HepG2 (cell line): ENCODE data around the gene ESRP2. TPM values are rescaled to one million over a fixed set of nuclear protein-coding genes. Genes with fewer than 3 reads are reported as not detected.
A peak's percentile ranks its signal among the peaks of the same experiment; 100 is the strongest.

Source experiments
- CAMTA2 ChIP-seq: sonication (generic); formaldehyde crosslinking; IDR thresholded peaks from 2 replicates; pipeline ENCODE4 v1.4.0; 2020; ENCODE audit warnings: mild to moderate bottlenecking, missing genetic modification reagents, borderline replicate concordance
- CENPX ChIP-seq: sonication (generic); formaldehyde crosslinking; IDR thresholded peaks from 2 replicates; pipeline ENCODE4 v1.9.0; 2021; ENCODE audit warnings: mild to moderate bottlenecking, missing genetic modification reagents, moderate library complexity
- HMGA1 ChIP-seq: sonication (generic); formaldehyde crosslinking; conservative IDR thresholded peaks from 2 replicates; pipeline ENCODE4 v1.4.0; 2020; ENCODE audit warnings: missing genetic modification reagents
- HOXA3 ChIP-seq: sonication (generic); formaldehyde crosslinking; IDR thresholded peaks from 2 replicates; pipeline ENCODE4 v1.5.0; 2020; ENCODE audit warnings: missing genetic modification reagents
- RBM39 ChIP-seq: fragments of 200-400 bp; formaldehyde crosslinking; IDR thresholded peaks from one replicate; pipeline ENCODE4 v1.6.1; 2018; ENCODE audit warnings: antibody characterized with exemption, mild to moderate bottlenecking, low read depth, low read length; ENCODE audit not compliant: poor library complexity, severe bottlenecking
- SAFB2 ChIP-seq: sonication (generic); formaldehyde crosslinking; IDR thresholded peaks from 2 replicates; pipeline ENCODE4 v1.5.1; 2020; ENCODE audit warnings: missing genetic modification reagents, low read depth, mild to moderate bottlenecking, borderline replicate concordance
- SIN3A ChIP-seq: IDR thresholded peaks from 2 replicates; pipeline ENCODE4 v1.6.1; 2011; ENCODE audit warnings: low read depth, mild to moderate bottlenecking, control low read depth, low read length, borderline replicate concordance
- SRSF9 ChIP-seq: fragments of 200-400 bp; formaldehyde crosslinking; IDR thresholded peaks from 2 replicates; pipeline ENCODE4 v1.6.1; 2018; ENCODE audit warnings: borderline replicate concordance, mild to moderate bottlenecking, low read depth, low read length; ENCODE audit not compliant: insufficient read depth, poor library complexity, severe bottlenecking
- ZBTB21 ChIP-seq: sonication (generic); formaldehyde crosslinking; IDR thresholded peaks from 2 replicates; pipeline ENCODE4 v1.4.0; 2020; ENCODE audit warnings: missing genetic modification reagents
- ZBTB7A ChIP-seq: sonication (generic); formaldehyde crosslinking; IDR thresholded peaks from 2 replicates; pipeline ENCODE4 v1.8.0; 2022; ENCODE audit warnings: mild to moderate bottlenecking, missing genetic modification reagents
- ZIK1 ChIP-seq: sonication (generic); formaldehyde crosslinking; IDR thresholded peaks from 2 replicates; pipeline ENCODE4 v1.5.0; 2020; ENCODE audit warnings: mild to moderate bottlenecking, low read depth, missing genetic modification reagents, borderline replicate concordance
- ZNF17 ChIP-seq: sonication (generic); formaldehyde crosslinking; IDR thresholded peaks from 2 replicates; pipeline ENCODE4 v1.5.0; 2020; ENCODE audit warnings: mild to moderate bottlenecking, missing genetic modification reagents
- ZNF235 ChIP-seq: sonication (generic); formaldehyde crosslinking; IDR thresholded peaks from 2 replicates; pipeline ENCODE4 v1.8.1; 2023; ENCODE audit warnings: mild to moderate bottlenecking, missing genetic modification reagents, borderline replicate concordance
- ZNF547 ChIP-seq: sonication (generic); formaldehyde crosslinking; IDR thresholded peaks from 2 replicates; pipeline ENCODE4 v1.5.1; 2020; ENCODE audit warnings: mild to moderate bottlenecking, missing genetic modification reagents
- ZNF550 ChIP-seq: sonication (generic); formaldehyde crosslinking; IDR thresholded peaks from 2 replicates; pipeline ENCODE4 v1.4.0; 2020; ENCODE audit warnings: mild to moderate bottlenecking, missing genetic modification reagents, borderline replicate concordance
- ZNF552 ChIP-seq: sonication (generic); formaldehyde crosslinking; IDR thresholded peaks from 2 replicates; pipeline ENCODE4 v1.9.0; 2022; ENCODE audit warnings: missing genetic modification reagents, mild to moderate bottlenecking, borderline replicate concordance
- ZNF558 ChIP-seq: sonication (generic); formaldehyde crosslinking; IDR thresholded peaks from 2 replicates; pipeline ENCODE4 v1.9.0; 2022; ENCODE audit warnings: mild to moderate bottlenecking, missing genetic modification reagents, borderline replicate concordance
- ZNF572 ChIP-seq: sonication (generic); formaldehyde crosslinking; IDR thresholded peaks from 2 replicates; pipeline ENCODE4 v1.5.1; 2020; ENCODE audit warnings: mild to moderate bottlenecking, missing genetic modification reagents
- polyA plus RNA-seq, 8 experiments: library from polyadenylated mRNA; depleted of rRNA in 3 of 8; stranded (reverse) in 7 of 8; unstranded in 1 of 8; fragments of >200 nt; fragmentation: Illumina TruSeq in 4 of 8; extraction: Trizol in 4 of 8; gene quantifications; 2 replicates each; pipeline versions ENCODE4 v1.2.1 to v1.2.3, GENCODE V29; 2011 to 2016; ENCODE audit warnings: low read depth in 4 of 8, missing spikeins in 1 of 8, mixed read lengths in 1 of 8; ENCODE audit not compliant: insufficient read depth in 1 of 8
- total RNA-seq, 5 experiments: library from RNA; depleted of rRNA; stranded (reverse); fragments of >200 nt; fragmentation: Illumina TruSeq; extraction: Trizol; gene quantifications; 2 replicates each; pipeline ENCODE4 v1.2.3, GENCODE V29; 2016; ENCODE audit warnings: low read depth in 1 of 5
- TF ChIP-seq, protein P1 (sequence below): IDR thresholded peaks from 2 replicates; pipeline ENCODE4 v1.6.1; 2016; ENCODE audit warnings: low read depth, missing genetic modification reagents, missing compliant biosample characterization
- TF ChIP-seq, protein P2 (sequence below): sonication (generic); formaldehyde crosslinking; IDR thresholded peaks from 2 replicates; pipeline ENCODE4 v1.5.1; 2020; ENCODE audit warnings: mild to moderate bottlenecking, missing genetic modification reagents

ESRP2 gene
- total and polyA plus RNA-seq, 2 of the 13 experiments (the other 11 are each of a cell fraction or from before 2014, with no cell fraction given) = 21.1 to 32.4 TPM

DNA sequence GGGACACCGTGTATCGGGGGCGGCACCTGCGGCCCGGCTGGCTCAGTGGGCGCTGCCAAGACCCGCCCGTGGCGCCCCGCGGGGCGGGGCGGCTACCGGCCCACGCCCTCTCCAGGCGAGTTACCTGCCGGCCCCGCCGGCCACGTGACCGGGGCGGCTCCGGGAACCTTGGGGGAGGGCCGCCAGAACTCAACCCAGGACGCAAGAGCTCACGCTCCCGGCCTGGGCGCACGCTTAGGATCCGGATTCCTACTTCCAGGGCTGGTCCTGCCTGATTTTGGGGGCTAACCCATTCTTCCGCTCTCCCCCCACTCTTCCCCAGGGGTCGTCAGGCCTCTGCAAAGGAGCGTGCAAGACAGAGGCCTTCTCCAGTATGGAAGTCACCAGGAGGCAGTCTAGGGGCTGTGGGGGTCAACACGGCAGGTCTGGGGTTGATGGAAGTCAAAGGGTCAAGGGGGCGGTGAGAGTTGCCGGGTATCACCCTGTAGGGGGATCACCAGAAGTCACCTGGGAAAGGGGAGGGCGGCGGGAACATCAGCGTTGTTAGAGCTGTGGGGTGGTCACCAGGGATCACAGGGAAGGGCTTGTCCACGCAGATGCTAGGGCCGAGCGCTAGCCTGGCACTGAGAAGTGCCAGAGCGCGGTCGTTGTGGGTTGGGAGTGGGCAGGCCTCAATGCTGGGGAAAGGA is 354 bp upstream of the ESRP2 start (continued):
- peak; percentile 98 for TF ChIP-seq CAMTA2 (CRISPR knock-in tag)
- TF ChIP-seq ZNF547 (CRISPR knock-in tag) = 0 out of 2 replicates have a peak, but pooled peaks have one; percentile 15
- TF ChIP-seq SRSF9 = no peak
- TF ChIP-seq, protein P1, sequence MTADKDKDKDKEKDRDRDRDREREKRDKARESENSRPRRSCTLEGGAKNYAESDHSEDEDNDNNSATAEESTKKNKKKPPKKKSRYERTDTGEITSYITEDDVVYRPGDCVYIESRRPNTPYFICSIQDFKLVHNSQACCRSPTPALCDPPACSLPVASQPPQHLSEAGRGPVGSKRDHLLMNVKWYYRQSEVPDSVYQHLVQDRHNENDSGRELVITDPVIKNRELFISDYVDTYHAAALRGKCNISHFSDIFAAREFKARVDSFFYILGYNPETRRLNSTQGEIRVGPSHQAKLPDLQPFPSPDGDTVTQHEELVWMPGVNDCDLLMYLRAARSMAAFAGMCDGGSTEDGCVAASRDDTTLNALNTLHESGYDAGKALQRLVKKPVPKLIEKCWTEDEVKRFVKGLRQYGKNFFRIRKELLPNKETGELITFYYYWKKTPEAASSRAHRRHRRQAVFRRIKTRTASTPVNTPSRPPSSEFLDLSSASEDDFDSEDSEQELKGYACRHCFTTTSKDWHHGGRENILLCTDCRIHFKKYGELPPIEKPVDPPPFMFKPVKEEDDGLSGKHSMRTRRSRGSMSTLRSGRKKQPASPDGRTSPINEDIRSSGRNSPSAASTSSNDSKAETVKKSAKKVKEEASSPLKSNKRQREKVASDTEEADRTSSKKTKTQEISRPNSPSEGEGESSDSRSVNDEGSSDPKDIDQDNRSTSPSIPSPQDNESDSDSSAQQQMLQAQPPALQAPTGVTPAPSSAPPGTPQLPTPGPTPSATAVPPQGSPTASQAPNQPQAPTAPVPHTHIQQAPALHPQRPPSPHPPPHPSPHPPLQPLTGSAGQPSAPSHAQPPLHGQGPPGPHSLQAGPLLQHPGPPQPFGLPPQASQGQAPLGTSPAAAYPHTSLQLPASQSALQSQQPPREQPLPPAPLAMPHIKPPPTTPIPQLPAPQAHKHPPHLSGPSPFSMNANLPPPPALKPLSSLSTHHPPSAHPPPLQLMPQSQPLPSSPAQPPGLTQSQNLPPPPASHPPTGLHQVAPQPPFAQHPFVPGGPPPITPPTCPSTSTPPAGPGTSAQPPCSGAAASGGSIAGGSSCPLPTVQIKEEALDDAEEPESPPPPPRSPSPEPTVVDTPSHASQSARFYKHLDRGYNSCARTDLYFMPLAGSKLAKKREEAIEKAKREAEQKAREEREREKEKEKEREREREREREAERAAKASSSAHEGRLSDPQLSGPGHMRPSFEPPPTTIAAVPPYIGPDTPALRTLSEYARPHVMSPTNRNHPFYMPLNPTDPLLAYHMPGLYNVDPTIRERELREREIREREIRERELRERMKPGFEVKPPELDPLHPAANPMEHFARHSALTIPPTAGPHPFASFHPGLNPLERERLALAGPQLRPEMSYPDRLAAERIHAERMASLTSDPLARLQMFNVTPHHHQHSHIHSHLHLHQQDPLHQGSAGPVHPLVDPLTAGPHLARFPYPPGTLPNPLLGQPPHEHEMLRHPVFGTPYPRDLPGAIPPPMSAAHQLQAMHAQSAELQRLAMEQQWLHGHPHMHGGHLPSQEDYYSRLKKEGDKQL (CRISPR knock-in tag) = no peak
- no peak for TF ChIP-seq HMGA1 (CRISPR knock-in tag)
- no peak for TF ChIP-seq ZNF550 (CRISPR knock-in tag)
- TF ChIP-seq ZNF572 (CRISPR knock-in tag) = peak; percentile 91; the same call in 1 of the 2 replicates
- no peak for TF ChIP-seq ZBTB7A (CRISPR knock-in tag)
- no peak for TF ChIP-seq ZNF552 (CRISPR knock-in tag)
- peak; percentile 83; the same call in 1 of the 2 replicates for TF ChIP-seq SIN3A
- TF ChIP-seq, protein P2, sequence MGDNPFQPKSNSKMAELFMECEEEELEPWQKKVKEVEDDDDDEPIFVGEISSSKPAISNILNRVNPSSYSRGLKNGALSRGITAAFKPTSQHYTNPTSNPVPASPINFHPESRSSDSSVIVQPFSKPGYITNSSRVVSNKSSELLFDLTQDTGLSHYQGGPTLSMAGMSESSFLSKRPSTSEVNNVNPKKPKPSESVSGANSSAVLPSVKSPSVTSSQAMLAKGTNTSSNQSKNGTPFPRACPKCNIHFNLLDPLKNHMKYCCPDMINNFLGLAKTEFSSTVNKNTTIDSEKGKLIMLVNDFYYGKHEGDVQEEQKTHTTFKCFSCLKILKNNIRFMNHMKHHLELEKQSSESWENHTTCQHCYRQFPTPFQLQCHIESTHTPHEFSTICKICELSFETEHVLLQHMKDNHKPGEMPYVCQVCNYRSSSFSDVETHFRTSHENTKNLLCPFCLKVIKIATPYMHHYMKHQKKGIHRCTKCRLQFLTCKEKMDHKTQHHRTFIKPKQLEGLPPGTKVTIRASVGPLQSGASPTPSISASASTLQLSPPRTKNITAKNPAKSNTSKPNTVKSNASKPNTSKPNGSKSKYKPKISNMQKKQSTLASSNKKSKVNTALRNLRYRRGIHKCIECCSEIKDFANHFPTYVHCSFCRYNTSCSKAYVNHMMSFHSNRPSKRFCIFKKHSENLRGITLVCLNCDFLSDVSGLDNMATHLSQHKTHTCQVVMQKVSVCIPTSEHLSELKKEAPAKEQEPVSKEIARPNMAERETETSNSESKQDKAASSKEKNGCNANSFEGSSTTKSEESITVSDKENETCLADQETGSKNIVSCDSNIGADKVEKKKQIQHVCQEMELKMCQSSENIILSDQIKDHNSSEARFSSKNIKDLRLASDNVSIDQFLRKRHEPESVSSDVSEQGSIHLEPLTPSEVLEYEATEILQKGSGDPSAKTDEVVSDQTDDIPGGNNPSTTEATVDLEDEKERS (CRISPR knock-in tag) = peak; percentile 79; the same call in 1 of the 2 replicates
- TF ChIP-seq SAFB2 (CRISPR knock-in tag) = peak; percentile 2; the same call in 1 of the 2 replicates
- TF ChIP-seq CENPX = no peak
- no peak for TF ChIP-seq ZNF17 (CRISPR knock-in tag)
- TF ChIP-seq ZBTB21 (CRISPR knock-in tag) = no peak
- peak; percentile 48; the same call in 1 of the 2 replicates for TF ChIP-seq ZIK1 (CRISPR knock-in tag)
- TF ChIP-seq ZNF235 (CRISPR knock-in tag) = no peak; the same call in none of the 2 replicates
- no peak; the same call in 1 of the 2 replicates for TF ChIP-seq HOXA3
- peak; percentile 30 for TF ChIP-seq RBM39
- peak; percentile 87; the same call in 1 of the 2 replicates for TF ChIP-seq ZNF558 (CRISPR knock-in tag)
